NOMO-1 treated with DMSO at 0.1 percent for 48 hours (cell line): ENCODE results near the gene FKBP1A.

Experiments used
- DNase-seq: peaks from one replicate; lab custom pipeline; 2025; ENCODE audit not compliant: unreplicated experiment; lab: John Stamatoyannopoulos, UW

FKBP1A gene

GRCh38 chr20:1388741-1389483 lies 3.9 kb downstream of the FKBP1A start:
- DNase-seq, result peak; percentile 38

- DNase-seq, result no peak
These were observed 4.6 kb downstream of the FKBP1A start for GRCh38 chr20:1388253-1388652.

DNA sequence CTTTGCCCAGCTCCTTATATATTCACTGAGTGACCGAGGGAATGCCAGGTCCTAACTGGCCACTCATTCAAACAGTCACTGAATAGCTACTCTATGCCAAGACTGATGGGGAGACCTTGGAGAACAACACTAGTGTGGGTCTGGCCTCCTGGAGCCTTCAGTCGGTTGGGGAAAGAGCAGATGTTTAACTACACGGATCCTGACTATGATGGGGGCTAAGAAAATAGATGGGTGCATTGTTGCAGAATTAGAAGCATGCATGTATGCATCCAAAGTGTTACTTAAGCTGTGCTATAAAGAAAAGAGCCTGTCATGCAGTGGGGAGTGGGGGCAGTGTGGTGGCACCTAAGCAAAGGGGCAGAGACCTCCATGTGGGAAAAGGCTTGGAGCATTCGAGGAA lies 6.5 kb downstream of the FKBP1A start:
- no peak for DNase-seq

DNA sequence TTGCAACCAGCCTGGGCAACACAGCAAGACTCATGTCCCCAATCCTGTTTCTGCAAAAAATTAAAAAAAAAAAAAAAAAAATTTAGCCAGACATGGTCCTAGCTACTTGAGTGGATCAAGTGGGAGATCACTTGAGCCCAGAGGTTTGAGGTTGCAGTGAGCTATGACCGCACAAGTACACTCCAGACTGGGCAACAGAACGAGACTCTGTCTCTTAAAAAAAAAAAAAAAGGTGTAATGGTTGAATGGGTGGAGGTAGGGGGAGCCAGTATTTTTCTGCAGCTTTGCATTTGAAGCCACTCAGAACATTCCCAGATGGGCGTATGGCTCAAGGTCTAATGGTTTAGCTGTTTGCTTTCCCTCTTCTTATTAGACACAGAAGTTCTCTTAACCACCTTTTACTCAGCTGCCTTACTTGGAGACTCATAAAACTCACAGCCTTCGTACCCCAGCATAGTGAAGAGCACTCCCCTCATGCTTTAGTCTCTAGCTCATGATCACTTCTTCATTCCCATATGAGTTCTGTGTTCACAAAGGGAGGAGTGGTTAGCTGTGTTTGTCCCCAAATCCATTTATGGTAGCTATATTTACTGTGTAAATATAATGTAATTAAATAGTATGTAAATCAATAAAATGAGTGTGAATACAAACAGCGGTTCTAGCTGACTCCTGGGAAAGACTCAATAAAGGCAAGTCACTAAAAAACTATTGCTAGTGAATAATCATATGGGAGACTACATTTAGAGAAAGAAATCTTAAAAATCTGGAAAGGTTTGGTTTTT lies 9.0 kb downstream of the FKBP1A start:
- DNase-seq, result no peak

- no peak for DNase-seq
These were observed 10.2 kb downstream of the FKBP1A start for GRCh38 chr20:1382670-1383069.

GRCh38 chr20:1381753-1382591 lies 10.9 kb downstream of the FKBP1A start:
- DNase-seq, result no peak

DNA sequence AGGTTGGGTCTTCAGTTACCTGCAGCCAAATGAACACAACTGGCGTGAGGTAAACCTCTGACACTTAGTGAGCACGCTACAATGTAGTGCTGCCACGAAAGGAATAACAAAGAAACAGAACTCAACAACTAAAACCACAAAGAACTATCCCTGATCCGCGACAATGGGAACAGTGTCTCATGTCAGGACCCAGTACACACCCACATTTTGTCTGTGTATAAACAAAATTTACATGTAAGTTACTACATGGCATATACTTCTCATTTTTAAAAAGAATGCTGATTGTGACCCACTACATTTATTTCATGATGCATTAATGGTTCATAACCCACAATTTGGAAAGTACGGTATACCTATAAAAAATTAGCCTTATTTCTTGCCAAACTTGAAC lies 14.1 kb downstream of the FKBP1A start:
- no peak for DNase-seq

- DNase-seq, result no peak
These were observed 14.7 kb downstream of the FKBP1A start for GRCh38 chr20:1377984-1378734.

GRCh38 chr20:1377341-1377871 lies 15.4 kb downstream of the FKBP1A start:
- no peak for DNase-seq

- peak; percentile 89 for DNase-seq
These were observed 16.2 kb downstream of the FKBP1A start for GRCh38 chr20:1376408-1377270.

DNA sequence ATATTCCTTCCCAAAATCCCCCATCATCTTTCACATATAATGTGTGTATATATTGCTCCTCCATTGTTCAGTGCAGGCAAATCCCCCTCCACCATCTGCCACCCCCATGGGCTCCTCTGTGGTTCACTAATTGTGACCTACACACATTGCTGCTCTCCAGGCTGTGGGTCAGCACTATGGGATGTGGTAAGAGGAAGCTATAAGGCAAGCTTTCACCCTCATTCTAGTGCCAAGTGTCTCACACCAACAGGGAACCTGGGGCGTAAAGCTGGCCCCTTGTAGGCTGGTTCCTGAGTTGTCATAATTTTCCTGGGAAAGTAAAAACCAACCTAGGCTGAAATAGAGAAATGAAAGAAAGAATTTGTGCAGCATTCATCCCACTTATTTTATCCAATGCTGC lies 16.8 kb downstream of the FKBP1A start:
- DNase-seq, result peak; percentile 24

GRCh38 chr20:1375515-1375914 lies 17.3 kb downstream of the FKBP1A start:
- no peak for DNase-seq

DNA sequence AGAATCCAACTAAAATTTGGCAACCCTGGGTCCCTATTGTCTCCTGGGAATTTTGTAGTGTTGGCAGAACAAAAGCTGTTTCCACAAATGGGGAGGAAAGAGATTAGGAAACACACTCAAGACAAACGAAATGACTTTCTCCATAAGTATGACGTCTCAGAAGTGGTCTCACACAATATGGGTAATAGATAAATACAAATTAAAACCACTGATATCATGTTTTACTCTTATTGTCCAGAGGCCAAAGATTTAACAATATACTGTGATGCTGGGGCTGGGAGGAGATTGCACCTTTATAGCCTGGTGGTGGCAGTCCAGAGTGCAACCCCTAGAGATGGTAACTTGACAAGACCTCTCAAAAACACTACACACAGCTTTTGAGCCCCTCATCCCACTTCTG lies 18.6 kb downstream of the FKBP1A start:
- DNase-seq, result no peak

GRCh38 chr20:1373614-1374013 lies 19.2 kb downstream of the FKBP1A start:
- DNase-seq, result no peak

DNA sequence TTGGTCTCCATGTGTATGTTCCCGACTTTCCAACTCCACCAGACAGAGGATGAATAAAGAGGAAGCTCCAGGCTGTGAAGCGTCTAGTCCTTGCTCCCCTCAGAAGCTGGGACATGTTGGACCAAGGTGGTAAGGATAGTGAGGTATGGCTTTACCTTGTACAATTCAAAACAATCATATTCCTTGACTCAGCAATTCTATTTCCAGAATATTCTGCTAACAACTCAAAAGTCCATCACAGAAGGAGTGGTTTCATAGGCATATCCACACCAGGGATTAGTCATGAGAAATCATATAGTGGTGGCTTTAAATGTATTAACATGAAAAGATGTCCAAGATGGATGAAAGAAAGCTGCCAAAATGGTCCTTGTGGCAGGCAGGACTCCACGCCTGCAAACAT lies 19.8 kb downstream of the FKBP1A start:
- DNase-seq, result no peak

DNA sequence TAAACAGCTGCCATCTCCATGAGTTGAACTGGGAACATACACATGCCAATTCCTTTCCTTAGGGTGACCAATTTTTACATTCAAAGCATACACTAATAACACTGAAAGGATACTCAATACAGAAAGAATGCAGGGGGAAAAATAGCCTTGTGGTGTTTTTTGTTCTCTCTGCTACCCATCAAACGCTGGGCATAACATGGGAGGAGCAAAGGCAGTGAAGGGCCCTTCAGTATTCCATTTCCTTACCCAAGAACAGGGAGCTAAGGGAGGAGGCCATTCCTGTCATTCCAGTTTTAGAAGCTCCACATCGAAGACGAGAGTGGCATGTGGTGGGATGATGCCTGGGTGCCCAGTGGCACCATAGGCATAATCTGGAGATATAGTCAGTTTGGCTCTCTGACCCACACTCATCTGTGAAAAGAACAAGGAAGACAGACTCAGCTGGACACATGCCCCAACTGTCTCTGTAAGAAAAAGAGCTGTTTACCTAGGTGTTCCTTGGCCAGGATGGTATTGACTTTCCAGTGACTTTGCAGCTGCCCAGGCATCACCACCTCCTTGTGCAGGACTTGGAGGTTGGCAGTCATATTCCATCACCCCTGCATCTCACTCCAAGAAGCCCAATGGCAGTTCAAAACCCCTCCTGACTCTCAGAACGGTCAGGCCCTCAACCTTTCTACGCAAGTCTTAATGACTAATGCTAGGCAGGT lies 20.9 kb downstream of the FKBP1A start:
- DNase-seq, result no peak

DNA sequence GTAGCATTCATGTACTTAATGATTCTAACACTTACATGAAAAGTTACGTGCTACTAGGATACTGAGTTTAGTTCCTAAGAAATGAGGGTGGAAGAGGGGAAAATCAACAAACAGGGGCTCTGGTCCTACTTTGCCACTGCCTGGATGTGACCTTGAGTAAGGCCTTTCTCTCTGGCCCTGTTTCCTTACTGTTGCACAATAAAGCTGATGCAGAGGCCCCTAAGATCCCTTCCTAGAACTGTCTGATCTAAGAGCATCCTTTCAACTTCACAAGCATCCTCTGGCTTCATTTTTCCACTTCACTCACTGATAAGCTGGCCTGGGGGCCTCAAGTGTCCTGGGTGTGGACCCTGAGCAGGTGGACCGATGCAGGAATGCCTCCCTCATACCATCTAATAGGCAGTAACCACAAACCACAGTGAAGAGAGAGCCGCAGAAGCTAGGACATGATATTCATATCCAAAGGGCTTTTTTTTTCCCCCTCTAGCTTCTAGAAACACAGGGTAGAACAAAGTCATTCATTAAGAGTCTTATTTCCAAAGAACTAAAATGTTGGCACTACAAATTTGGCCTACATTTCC lies 21.6 kb downstream of the FKBP1A start:
- DNase-seq, result no peak

GRCh38 chr20:1370548-1371110 lies 22.2 kb downstream of the FKBP1A start:
- no peak for DNase-seq
